Kidney (tissue), 14 donors: ENCODE data around the gene RAF1. TPM values are rescaled to one million over a fixed set of nuclear protein-coding genes. Genes with fewer than 3 reads are reported as not detected.
"Not testable (repeated sequence)": the region's sequence is repeated elsewhere in the genome, so short reads cannot be mapped to it uniquely, and the experiment has no call there.

ENCODE experiments used
- DNase-seq, 5 donors: peaks; one replicate each; pipeline ENCODE4 v3.0.0-alpha.2; 2013 to 2020
- FAIRE-seq: peaks from 2 replicates; lab custom pipeline; 2012; peaks lifted over from hg19 to GRCh38; lab: Jason Lieb, UNC
- H3K27ac ChIP-seq, 2 donors: one replicate each; pipeline ENCODE4 v1.7.0; 2013; ENCODE audit warnings: low read depth in 2 of 2, low read length in 2 of 2, inconsistent platforms in 1 of 2
- H3K27me3 ChIP-seq: one replicate; pipeline ENCODE4 v1.7.1; 2013; ENCODE audit warnings: low read length, inconsistent platforms; ENCODE audit not compliant: control insufficient read depth, insufficient read depth
- H3K36me3 ChIP-seq, 3 donors: one replicate each; pipeline versions ENCODE4 v1.7.0 to v1.7.1; 2013; ENCODE audit warnings: low read length in 3 of 3, control low read depth in 1 of 3, inconsistent platforms in 1 of 3; ENCODE audit not compliant: insufficient read depth in 3 of 3, control insufficient read depth in 2 of 3
- H3K4me1 ChIP-seq, 3 donors: one replicate each; pipeline versions ENCODE4 v1.7.0 to v1.7.1; 2013; ENCODE audit warnings: low read length in 3 of 3, inconsistent platforms in 1 of 3, low read depth in 1 of 3; ENCODE audit not compliant: control insufficient read depth in 2 of 3, insufficient read depth in 2 of 3
- H3K4me3 ChIP-seq, 3 donors: one replicate each; pipeline versions ENCODE4 v1.7.0 to v1.8.1; 2013; ENCODE audit warnings: low read length in 3 of 3, control low read depth in 1 of 3, inconsistent platforms in 1 of 3
- H3K9ac ChIP-seq, 3 donors: one replicate each; pipeline versions ENCODE4 v1.7.0 to v1.7.1; 2013; ENCODE audit warnings: low read length in 3 of 3, control low read depth in 1 of 3, inconsistent platforms in 1 of 3
- H3K9me3 ChIP-seq, 3 donors: one replicate each; pipeline versions ENCODE4 v1.7.0 to v1.7.1; 2013; ENCODE audit warnings: low read length in 3 of 3, control low read depth in 1 of 3, inconsistent platforms in 1 of 3; ENCODE audit not compliant: control insufficient read depth in 2 of 3, insufficient read depth in 1 of 3
- intact Hi-C: fragments of 100-400 bp; cut with DNase I; formaldehyde crosslinking; loops from one replicate; pipeline ENCODE4 v1.11.1; 2022
- polyA plus RNA-seq: library from polyadenylated mRNA; stranded (reverse); fragments of 350-450 nt; fragmentation: Illumina TruSeq; extraction: RNeasy Lipid Tissue Mini Kit (QIAGEN cat#74804); gene quantifications from one replicate; pipeline ENCODE4 v1.2.3, GENCODE V29; 2014; ENCODE audit warnings: low read depth, low replicate concordance; ENCODE audit not compliant: insufficient read depth
- total RNA-seq: library from RNA; stranded (reverse); fragmentation: NEBNext Ultra II Directional; extraction: Animal tissue kit (Norgen Biotek cat#: 25700); gene quantifications from one replicate; pipeline ENCODE4 v1.2.1, GENCODE V29; 2021
- TF ChIP-seq, protein P1 (sequence below): IDR thresholded peaks from 3 replicates; pipeline ENCODE4 v1.5.1; 2012; ENCODE audit warnings: mild to moderate bottlenecking, moderate library complexity, borderline replicate concordance; ENCODE audit not compliant: insufficient read depth; ENCODE audit errors: extremely low read depth
- donor health status: control.
- donor health status: control.
- donor health status: control.
- donor health status: control.
- donor health status: control.
- donor health status: DM: yes; HTN: yes; CAD: no.
- donor health status: Normal renal cell carcinoma (clear cell type).

Gene RAF1
- total and polyA plus RNA-seq, 2 donors from 2014 or later: 53.0 to 79.6 TPM

DNA sequence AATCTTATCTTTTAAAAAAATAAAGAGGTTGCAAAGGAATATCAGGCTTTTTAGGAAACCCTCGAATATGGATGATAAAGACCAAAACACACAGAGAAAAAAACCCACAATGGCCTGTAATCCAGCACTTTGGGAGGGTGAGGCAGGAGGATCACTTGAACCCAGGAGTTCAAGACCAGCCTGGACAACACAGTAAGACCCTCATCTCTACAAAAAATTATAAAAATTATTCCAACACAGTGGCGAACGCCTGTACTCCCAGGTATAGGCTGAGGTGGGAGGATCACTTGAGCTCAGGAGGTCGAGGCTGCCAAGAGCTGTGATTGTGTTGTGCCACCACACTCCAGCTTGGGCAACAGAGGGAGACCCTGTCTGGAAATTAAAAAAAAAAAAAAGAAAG, 30.8 kb downstream of the RAF1 start:
- H3K4me1 ChIP-seq: peaks cover 0 to 6% (median 4%) of the 10 kb centered on the region in 3 donors
- intact Hi-C loops: no loop called here
- FAIRE-seq (no peak), DNase-seq (no peak)
- no peaks in the 10 kb centered on the region for H3K27me3 ChIP-seq
- TF ChIP-seq, protein P1, sequence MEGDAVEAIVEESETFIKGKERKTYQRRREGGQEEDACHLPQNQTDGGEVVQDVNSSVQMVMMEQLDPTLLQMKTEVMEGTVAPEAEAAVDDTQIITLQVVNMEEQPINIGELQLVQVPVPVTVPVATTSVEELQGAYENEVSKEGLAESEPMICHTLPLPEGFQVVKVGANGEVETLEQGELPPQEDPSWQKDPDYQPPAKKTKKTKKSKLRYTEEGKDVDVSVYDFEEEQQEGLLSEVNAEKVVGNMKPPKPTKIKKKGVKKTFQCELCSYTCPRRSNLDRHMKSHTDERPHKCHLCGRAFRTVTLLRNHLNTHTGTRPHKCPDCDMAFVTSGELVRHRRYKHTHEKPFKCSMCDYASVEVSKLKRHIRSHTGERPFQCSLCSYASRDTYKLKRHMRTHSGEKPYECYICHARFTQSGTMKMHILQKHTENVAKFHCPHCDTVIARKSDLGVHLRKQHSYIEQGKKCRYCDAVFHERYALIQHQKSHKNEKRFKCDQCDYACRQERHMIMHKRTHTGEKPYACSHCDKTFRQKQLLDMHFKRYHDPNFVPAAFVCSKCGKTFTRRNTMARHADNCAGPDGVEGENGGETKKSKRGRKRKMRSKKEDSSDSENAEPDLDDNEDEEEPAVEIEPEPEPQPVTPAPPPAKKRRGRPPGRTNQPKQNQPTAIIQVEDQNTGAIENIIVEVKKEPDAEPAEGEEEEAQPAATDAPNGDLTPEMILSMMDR: no peak
- H3K9ac ChIP-seq: no peak overlapping the region
- no peaks in the 10 kb centered on the region for H3K36me3 ChIP-seq
- H3K4me3 ChIP-seq: no peak overlapping the region
- H3K27ac ChIP-seq: no peak overlapping the region
- no peaks in the 10 kb centered on the region for H3K9me3 ChIP-seq

DNA sequence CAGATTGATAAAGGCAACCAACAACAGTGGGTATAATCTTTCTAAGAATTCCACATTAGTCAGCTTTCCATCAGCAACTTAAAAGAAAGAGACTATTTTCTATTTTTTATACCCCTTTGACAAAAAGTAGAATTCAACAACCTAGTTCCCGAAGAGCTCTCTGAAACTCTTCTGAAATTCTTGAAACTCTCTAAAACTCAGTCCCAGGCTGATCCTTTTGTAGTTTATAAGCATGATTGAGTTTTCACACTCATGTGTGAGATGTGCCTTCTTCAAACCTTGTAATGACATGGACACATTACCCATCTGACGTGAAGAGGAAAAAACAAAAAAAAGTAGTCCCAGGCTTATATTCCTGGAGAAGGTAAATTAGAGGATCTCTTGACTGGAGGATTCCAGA, 31.4 kb downstream of the RAF1 start:
- TF ChIP-seq, protein P1: no peak
- FAIRE-seq (no peak), DNase-seq (no peak)
- Histone ChIP-seq H3K4me3 (no peak overlapping the region), H3K36me3 (no peaks in the 10 kb centered on the region), H3K9ac (no peak overlapping the region), H3K27ac (no peak overlapping the region), H3K4me1 (peaks cover 0 to 4% (median 4%) of the 10 kb centered on the region in 3 donors), H3K27me3 (no peaks in the 10 kb centered on the region), H3K9me3 (no peaks in the 10 kb centered on the region)
- intact Hi-C loops: no loop called here

DNA sequence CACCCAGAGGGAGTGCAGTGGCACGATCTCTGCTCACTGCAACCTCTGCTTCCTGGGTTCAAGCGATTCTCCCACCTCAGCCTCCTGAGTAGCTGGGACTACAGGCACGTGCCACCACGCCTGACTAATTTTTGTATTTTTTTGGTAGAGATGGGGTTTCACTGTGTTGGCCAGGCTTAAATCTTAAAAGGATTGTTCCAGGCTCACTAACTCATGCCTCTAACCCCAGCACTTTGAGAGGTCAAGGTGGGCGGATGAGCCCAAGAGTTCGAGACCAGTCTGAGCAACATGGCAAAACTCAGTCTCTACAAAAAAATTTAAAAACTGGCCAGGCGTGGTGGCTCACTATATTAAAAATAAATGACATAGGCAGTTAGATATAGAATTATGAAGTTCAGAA, 33.1 kb downstream of the RAF1 start:
- H3K27ac ChIP-seq, DNase-seq, H3K27me3 ChIP-seq, H3K9me3 ChIP-seq, H3K9ac ChIP-seq, FAIRE-seq, H3K4me3 ChIP-seq, H3K4me1 ChIP-seq, intact Hi-C loops, H3K36me3 ChIP-seq: not testable (repeated sequence)

DNA sequence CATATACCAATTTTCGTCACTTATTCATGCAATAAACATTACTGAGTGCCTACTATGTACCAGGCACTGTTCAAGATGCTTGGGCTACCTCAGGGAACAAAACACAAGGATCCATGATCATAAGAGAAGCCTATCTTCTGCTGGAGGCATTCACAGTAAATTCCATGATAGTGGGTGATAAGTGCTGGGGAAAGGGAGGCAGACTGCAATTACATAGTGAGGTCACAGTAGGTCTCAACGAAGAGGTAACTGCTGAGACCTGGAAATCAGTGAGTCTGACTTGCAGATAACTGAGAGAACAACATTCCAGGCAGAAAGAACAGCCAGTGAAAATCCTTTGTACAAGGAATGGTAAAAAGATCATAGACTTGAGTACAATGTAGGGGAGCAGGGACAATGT, 33.6 kb downstream of the RAF1 start:
- H3K27ac ChIP-seq: no peak overlapping the region

More for the DNA sequence above, 33.6 kb downstream of the RAF1 start:
- H3K27me3 ChIP-seq: no peaks in the 10 kb centered on the region
- no peak overlapping the region for H3K4me3 ChIP-seq
- DNase-seq (no peak), FAIRE-seq (no peak)
- H3K9me3 ChIP-seq: no peaks in the 10 kb centered on the region
- H3K4me1 ChIP-seq: peaks cover 0 to 4% (median 4%) of the 10 kb centered on the region in 3 donors
- intact Hi-C loops: no loop called here
- no peaks in the 10 kb centered on the region for H3K36me3 ChIP-seq
- TF ChIP-seq, protein P1: no peak
- H3K9ac ChIP-seq: no peak overlapping the region
